Measurements from ENCODE around the gene CLDN4. TPM values are rescaled to one million over a fixed set of nuclear protein-coding genes. Genes with fewer than 3 reads are reported as not detected.
A peak's percentile ranks its signal among the peaks of the same experiment; 100 is the strongest.

CLDN4 gene
- total RNA-seq, 1 experiment from 2014 or later: 0.28 TPM

DNA sequence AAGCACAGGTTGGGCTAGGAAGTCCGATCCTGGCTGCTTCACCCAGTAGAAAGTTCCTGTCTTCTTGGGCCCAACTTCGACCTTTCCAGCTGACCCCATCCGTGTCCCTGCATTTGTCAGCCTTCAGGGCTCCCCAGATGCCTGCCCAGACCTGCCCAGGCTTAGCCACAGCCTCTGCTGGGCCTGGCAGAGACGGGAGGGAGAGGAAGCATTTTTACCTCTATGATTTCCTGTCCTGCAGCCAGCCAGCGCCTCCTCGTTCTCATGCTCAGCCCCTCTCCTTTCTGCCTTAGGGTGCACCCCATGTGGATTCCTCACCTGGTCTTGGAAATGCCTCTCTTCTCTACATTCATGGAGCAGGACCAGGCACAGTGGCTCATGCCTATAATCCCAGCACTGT is 7.8 kb downstream of the CLDN4 start:
- DNase-seq (ENCODE audit: unreplicated experiment): peak; percentile 86
- no TSS peak for BruUV-seq (replicated peaks)
- TF ChIP-seq CTCF (IDR thresholded peaks at IDR 0.05; ENCODE audit: unreplicated experiment): no peak
- POLR2A ChIA-PET: interaction anchor here (1.1 to 3.5 kb wide), 4 partner anchors 11 to 100 kb away, joined by 3 to 24 read pairs (median 9); partner anchors contain the start of gene ABHD11
- no peaks in the 10 kb centered on the region for H3K36me3 Mint-ChIP-seq (ENCODE audit: insufficient read depth, unreplicated experiment)
- CTCF ChIA-PET: interaction anchor here (1.0 to 1.1 kb wide), 2 partner anchors 17 to 27 kb away, joined by 4 to 5 read pairs; no protein-coding TSS in a partner anchor
- no peak overlapping the region for H3K4me3 Mint-ChIP-seq (ENCODE audit: unreplicated experiment)
- no peaks in the 10 kb centered on the region for H3K27me3 Mint-ChIP-seq (ENCODE audit: insufficient read depth, unreplicated experiment)
- peak overlapping the region; percentile 52 for H3K27ac Mint-ChIP-seq (ENCODE audit: low read depth, unreplicated experiment)
- peaks cover 12% of the 10 kb centered on the region for H3K4me1 Mint-ChIP-seq (ENCODE audit: insufficient read depth, unreplicated experiment)
- intact Hi-C loops (cut with micrococcal nuclease): no loop called here
- no peaks in the 10 kb centered on the region for H3K9me3 Mint-ChIP-seq (ENCODE audit: unreplicated experiment)

DNA sequence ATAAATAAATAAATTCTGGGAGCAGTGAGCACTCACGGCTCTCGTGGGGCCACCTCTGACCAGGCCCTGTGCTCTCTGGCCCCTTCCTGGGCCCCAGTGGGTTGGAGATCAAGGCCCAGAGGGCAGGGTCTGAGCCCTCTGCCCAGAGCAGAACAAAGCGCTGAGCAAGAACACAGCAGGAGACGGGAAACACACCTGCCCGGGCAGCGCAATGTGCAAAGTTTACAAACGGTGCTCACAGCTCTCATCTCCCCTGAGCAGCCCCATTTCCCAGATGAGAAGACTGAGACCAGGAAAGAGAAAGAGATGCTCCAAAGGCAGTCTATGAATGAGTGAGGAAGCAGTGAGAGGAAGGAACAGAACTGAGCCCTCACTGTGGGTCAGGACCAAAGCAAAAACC is 8.5 kb downstream of the CLDN4 start:
- H3K27me3 Mint-ChIP-seq (ENCODE audit: insufficient read depth, unreplicated experiment): no peaks in the 10 kb centered on the region
- H3K4me1 Mint-ChIP-seq (ENCODE audit: insufficient read depth, unreplicated experiment): peaks cover 10% of the 10 kb centered on the region
- H3K27ac Mint-ChIP-seq (ENCODE audit: low read depth, unreplicated experiment): peak overlapping the region; percentile 52
- no peak for DNase-seq (ENCODE audit: unreplicated experiment)
- no TSS peak for BruUV-seq (replicated peaks)
- ChIA-PET CTCF (interaction anchor here (1.0 kb wide), 1 partner anchor 16 kb away, joined by 5 read pairs; no protein-coding TSS in a partner anchor), POLR2A (interaction anchor here (1.1 to 3.5 kb wide), 4 partner anchors 11 to 101 kb away, joined by 3 to 24 read pairs (median 9); partner anchors contain the start of gene ABHD11)
- no peaks in the 10 kb centered on the region for H3K9me3 Mint-ChIP-seq (ENCODE audit: unreplicated experiment)
- no peak for TF ChIP-seq CTCF (IDR thresholded peaks at IDR 0.05; ENCODE audit: unreplicated experiment)
- intact Hi-C loops (cut with micrococcal nuclease): no loop called here
- H3K36me3 Mint-ChIP-seq (ENCODE audit: insufficient read depth, unreplicated experiment): no peaks in the 10 kb centered on the region
- H3K4me3 Mint-ChIP-seq (ENCODE audit: unreplicated experiment): no peak overlapping the region

- peak overlapping the region; percentile 23 for H3K27ac Mint-ChIP-seq (ENCODE audit: low read depth, unreplicated experiment)
- H3K4me3 Mint-ChIP-seq (ENCODE audit: unreplicated experiment): peak overlapping the region; percentile 48
- H3K27me3 Mint-ChIP-seq (ENCODE audit: insufficient read depth, unreplicated experiment): no peaks in the 10 kb centered on the region
- ChIA-PET CTCF (interaction anchor here (0.6 to 2.1 kb wide), 5 partner anchors 11 to 561 kb away, joined by 3 to 7 read pairs (median 5); no protein-coding TSS in a partner anchor), POLR2A (interaction anchor here (2.1 to 3.8 kb wide), 3 partner anchors 10 to 17 kb away, joined by 9 to 24 read pairs (median 16); no protein-coding TSS in a partner anchor)
- H3K4me1 Mint-ChIP-seq (ENCODE audit: insufficient read depth, unreplicated experiment): peaks cover 12% of the 10 kb centered on the region
- intact Hi-C loops (cut with micrococcal nuclease): no loop called here
- H3K36me3 Mint-ChIP-seq (ENCODE audit: insufficient read depth, unreplicated experiment): no peaks in the 10 kb centered on the region
- no peak for DNase-seq (ENCODE audit: unreplicated experiment)
- no TSS peak for BruUV-seq (replicated peaks)
- no peaks in the 10 kb centered on the region for H3K9me3 Mint-ChIP-seq (ENCODE audit: unreplicated experiment)
- TF ChIP-seq CTCF (IDR thresholded peaks at IDR 0.05; ENCODE audit: unreplicated experiment): no peak
Observed at GRCh38 chr7:73839743-73840714, 9.2 kb downstream of the CLDN4 start.
